GM19468 (cell line): ENCODE measurements around the gene CAMK1D.
"Not testable (repeated sequence)": the region's sequence is repeated elsewhere in the genome, so short reads cannot be mapped to it uniquely, and the experiment has no call there.

Experiments
- ATAC-seq: cut with Tn5 transposase; IDR thresholded peaks from one replicate; pipeline ENCODE4 v1.9.1; 2021; ENCODE audit warnings: mild to moderate bottlenecking, moderate library complexity, moderate number of reproducible peaks; ENCODE audit not compliant: unreplicated experiment; ENCODE audit errors: extremely low read depth

Gene CAMK1D

GRCh38 chr10:12724807-12725579 is 375.6 kb downstream of the CAMK1D start:
- no peak for ATAC-seq

- ATAC-seq: not testable (repeated sequence)
Observed at GRCh38 chr10:12725580-12725888, 376.2 kb downstream of the CAMK1D start.

- no peak for ATAC-seq
Observed at GRCh38 chr10:12726971-12727831, 377.9 kb downstream of the CAMK1D start.

GRCh38 chr10:12727832-12728215 is 378.5 kb downstream of the CAMK1D start:
- no peak for ATAC-seq

- no peak for ATAC-seq
Observed at GRCh38 chr10:12728494-12728893, 379.1 kb downstream of the CAMK1D start.

- ATAC-seq: no peak
Observed at GRCh38 chr10:12729885-12730284, 380.5 kb downstream of the CAMK1D start.

- no peak for ATAC-seq
Observed at GRCh38 chr10:12730809-12731519, 381.6 kb downstream of the CAMK1D start.

- no peak for ATAC-seq
Observed at GRCh38 chr10:12733271-12733670, 383.9 kb downstream of the CAMK1D start.

- no peak for ATAC-seq
Observed at GRCh38 chr10:12735843-12736462, 386.6 kb downstream of the CAMK1D start.

- ATAC-seq: no peak
Observed at GRCh38 chr10:12740813-12741212, 391.5 kb downstream of the CAMK1D start.

- no peak for ATAC-seq
Observed at GRCh38 chr10:12741360-12741804, 392.0 kb downstream of the CAMK1D start.

GRCh38 chr10:12742771-12743170 is 393.4 kb downstream of the CAMK1D start:
- ATAC-seq: no peak

GRCh38 chr10:12743466-12743865 is 394.1 kb downstream of the CAMK1D start:
- ATAC-seq: not testable (repeated sequence)

- ATAC-seq: no peak
Observed at GRCh38 chr10:12743941-12744340, 394.6 kb downstream of the CAMK1D start.

GRCh38 chr10:12748186-12748585 is 398.8 kb downstream of the CAMK1D start:
- no peak for ATAC-seq

- no peak for ATAC-seq
Observed at GRCh38 chr10:12749760-12750478, 400.6 kb downstream of the CAMK1D start.

GRCh38 chr10:12750526-12751201 is 401.3 kb downstream of the CAMK1D start:
- no peak for ATAC-seq

GRCh38 chr10:12755075-12755474 is 405.7 kb downstream of the CAMK1D start:
- ATAC-seq: no peak

- no peak for ATAC-seq
Observed at GRCh38 chr10:12757351-12757750, 408.0 kb downstream of the CAMK1D start.
